HCT116 (cell line): ENCODE measurements around the gene CFAP410. TPM values are rescaled to one million over a fixed set of nuclear protein-coding genes. Genes with fewer than 3 reads are reported as not detected.

Experiments
- ATAC-seq: fragments of 200-7000 bp; cut with Tn5 transposase; 2 replicates; pipeline ENCODE4 v1.9.1; 2020; ENCODE audit warnings: mild to moderate bottlenecking, moderate library complexity
- BruUV-seq: library from RNA; stranded (reverse); fragments of 400-500 nt; replicated peaks from 2 replicates; lab custom pipeline; 2021; lab: Mats Ljungman, UMichigan
- CTCF ChIA-PET: fragments of 300-600 bp; sonication (Branson Sonifier 250); formaldehyde crosslinking; loops from one replicate; lab custom pipeline; 2021; ENCODE audit warnings: antibody characterized with exemption; lab: Charles Lee
- POLR2A ChIA-PET: fragments of 300-600, 350-600 bp; sonication (Branson Sonifier 250); formaldehyde crosslinking; loops from one replicate; lab custom pipeline; 2021; ENCODE audit warnings: antibody characterized with exemption; lab: Charles Lee
- RAD21 ChIA-PET, 2 experiments: fragments of 300-600 bp; sonication (Branson Sonifier 250); formaldehyde crosslinking; loops; one replicate each; lab custom pipeline; 2023; ENCODE audit warnings: low total read pairs in 2 of 2; ENCODE audit not compliant: uncharacterized antibody in 2 of 2, unreplicated experiment in 2 of 2, low non-redundant PET in 1 of 2; lab: Charles Lee
- DNase-seq: peaks from one replicate; pipeline ENCODE4 v3.0.0-alpha.2; 2010; ENCODE audit warnings: low read depth, low spot score
- H2AFZ ChIP-seq: fragments of 200-600 bp; shearing (Covaris generic), sonication (generic); 2 replicates; pipeline ENCODE4 v1.6.1; 2017; ENCODE audit warnings: low read depth, mixed run types, mixed read lengths, antibody characterized with exemption, low read length; ENCODE audit not compliant: poor library complexity, severe bottlenecking
- H3K27ac ChIP-seq: 2 replicates; pipeline ENCODE4 v1.5.1; 2012; ENCODE audit warnings: low read depth, low read length
- H3K27me3 ChIP-seq: fragments of 200-600 bp; sonication (generic); 2 replicates; pipeline ENCODE4 v1.6.1; 2016; ENCODE audit warnings: mixed run types, low read length, mixed read lengths; ENCODE audit not compliant: insufficient read depth
- H3K36me3 ChIP-seq, 2 experiments: fragments of 200-500 bp in 1 of 2; fragments of 200-600 bp in 1 of 2; sonication (Bioruptor generic) in 1 of 2; sonication (generic) in 1 of 2; 2 replicates each; pipeline versions ENCODE4 v1.5.1 to v1.6.1; 2014 to 2016; ENCODE audit warnings: low read length in 2 of 2, inconsistent platforms in 1 of 2, mixed read lengths in 1 of 2, mixed run types in 1 of 2; ENCODE audit not compliant: insufficient read depth in 2 of 2, control insufficient read depth in 1 of 2
- H3K4me1 ChIP-seq, 2 experiments: fragments of 200-600 bp in 1 of 2; sonication (generic) in 1 of 2; 2 replicates each; pipeline versions ENCODE4 v1.5.1 to v1.6.1; 2012 to 2017; ENCODE audit warnings: low read length in 2 of 2, inconsistent platforms in 1 of 2, mild to moderate bottlenecking in 1 of 2, mixed read lengths in 1 of 2, mixed run types in 1 of 2, moderate library complexity in 1 of 2; ENCODE audit not compliant: insufficient read depth in 2 of 2, control insufficient read depth in 1 of 2
- H3K4me2 ChIP-seq: fragments of 200-600 bp; sonication (generic); 2 replicates; pipeline ENCODE4 v1.6.1; 2017; ENCODE audit warnings: mixed run types, low read length, mixed read lengths
- H3K4me3 ChIP-seq, 2 experiments: fragments of 200-600 bp in 1 of 2; sonication (generic) in 1 of 2; replicated peaks in 1 of 2; 2 replicates each; pipeline ENCODE4 v1.5.1; 2011 to 2016; ENCODE audit warnings: low read length in 2 of 2, control low read depth in 1 of 2, low read depth in 1 of 2, mild to moderate bottlenecking in 1 of 2, mixed read lengths in 1 of 2, mixed run types in 1 of 2
- H3K79me2 ChIP-seq: fragments of 200-600 bp; sonication (generic); 2 replicates; pipeline ENCODE4 v1.6.1; 2017; ENCODE audit warnings: mild to moderate bottlenecking, mixed run types, low read length, moderate library complexity, mixed read lengths; ENCODE audit not compliant: insufficient read depth
- H3K9ac ChIP-seq: fragments of 200-600 bp; sonication (generic); 2 replicates; pipeline ENCODE4 v1.6.1; 2016; ENCODE audit warnings: low read length, mixed read lengths
- H3K9me2 ChIP-seq: fragments of 200-600 bp; sonication (generic), shearing (Covaris generic); 2 replicates; pipeline ENCODE4 v1.6.1; 2017; ENCODE audit warnings: mixed run types, mild to moderate bottlenecking, moderate library complexity; ENCODE audit not compliant: insufficient read depth
- H3K9me3 ChIP-seq, 2 experiments: fragments of 200-500 bp in 1 of 2; fragments of 200-600 bp in 1 of 2; sonication (Bioruptor generic) in 1 of 2; sonication (generic) in 1 of 2; 2 replicates each; pipeline ENCODE4 v1.6.1; 2014 to 2017; ENCODE audit warnings: low read length in 2 of 2, mixed read lengths in 2 of 2, inconsistent platforms in 1 of 2, low read depth in 1 of 2, mild to moderate bottlenecking in 1 of 2, mixed run types in 1 of 2, moderate library complexity in 1 of 2; ENCODE audit not compliant: control insufficient read depth in 1 of 2, insufficient read depth in 1 of 2
- H4K20me1 ChIP-seq: fragments of 200-600 bp; sonication (generic), shearing (Covaris generic); 2 replicates; pipeline ENCODE4 v1.6.1; 2017; ENCODE audit warnings: mixed run types, mild to moderate bottlenecking, moderate library complexity; ENCODE audit not compliant: insufficient read depth
- ATF3 ChIP-seq: IDR thresholded peaks from 2 replicates; pipeline ENCODE4 v1.6.1; 2012
- CEBPB ChIP-seq: IDR thresholded peaks from 2 replicates; pipeline ENCODE4 v1.6.1; 2012; ENCODE audit warnings: low read depth
- ELF1 ChIP-seq: IDR thresholded peaks from 2 replicates; pipeline ENCODE4 v1.6.1; 2012; ENCODE audit warnings: low read depth, borderline replicate concordance
- intact Hi-C: fragments of 100-400 bp; cut with micrococcal nuclease; formaldehyde crosslinking; loops from 2 replicates; pipeline ENCODE4 v1.10.0; 2022
- total RNA-seq: library from RNA; stranded (reverse); gene quantifications from one replicate; pipeline ENCODE4 v1.2.1, GENCODE V29; 2021; ENCODE audit not compliant: unreplicated experiment

The CFAP410 gene
- total RNA-seq, 1 experiment from 2014 or later = 15.3 TPM

DNA sequence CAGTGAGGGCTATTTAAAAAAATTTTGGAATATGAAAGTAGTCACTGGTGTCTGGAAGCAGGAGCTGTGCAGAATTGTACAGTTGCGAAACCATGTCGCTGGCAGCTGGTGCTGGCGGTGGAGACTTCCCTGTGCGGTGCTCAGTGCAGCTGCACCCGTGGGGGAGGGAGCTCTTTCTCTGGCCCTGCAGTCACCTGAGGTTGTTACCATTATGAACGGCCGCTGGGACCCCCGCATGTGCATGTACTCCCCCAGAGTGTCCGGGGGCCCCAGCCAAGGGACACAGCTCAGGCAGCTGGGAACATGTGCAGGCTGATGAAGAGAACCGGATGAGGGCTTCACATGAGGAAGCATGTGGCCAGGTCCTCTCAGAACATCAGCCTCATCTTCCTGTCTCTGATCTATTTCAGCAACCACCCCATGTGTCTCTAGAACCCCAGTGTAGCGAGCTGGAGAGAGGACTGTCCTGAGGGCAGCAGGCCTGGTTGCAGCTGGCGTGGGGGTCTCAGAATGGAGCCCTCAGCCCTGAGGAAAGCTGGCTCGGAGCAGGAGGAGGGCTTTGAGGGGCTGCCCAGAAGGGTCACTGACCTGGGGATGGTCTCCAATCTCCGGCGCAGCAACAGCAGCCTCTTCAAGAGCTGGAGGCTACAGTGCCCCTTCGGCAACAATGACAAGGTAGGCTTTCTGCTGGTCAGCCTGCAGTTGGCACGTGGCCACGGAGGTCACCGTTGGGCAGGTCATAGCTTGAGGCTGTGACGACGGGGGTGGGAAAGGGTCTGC is 14.2 kb upstream of the CFAP410 start, which contains the start of gene TRPM2:
Gene TRPM2, plus strand, starts transcription at position 431 of the 780 bp plus-strand sequence. Its CDS starts 80 bp downstream, at position 511.
- no peak for DNase-seq
- intact Hi-C loops = no loop called here
- TF ChIP-seq ATF3 (no peak), ELF1 (no peak), CEBPB (no peak)
- TF ChIP-seq, all 23 proteins: peak for 0
- H3K27me3 ChIP-seq = no peaks in the 10 kb centered on the region
- no peak within 1 kb of the TSS for H2AFZ ChIP-seq
- no peak within 1 kb of the TSS for H3K4me2 ChIP-seq
- no peaks in the 10 kb centered on the region for H4K20me1 ChIP-seq
- ATAC-seq = no peak
- RAD21 ChIA-PET = no interaction called here
- H3K4me3 ChIP-seq = no peak within 1 kb of the TSS
- POLR2A ChIA-PET = no interaction called here
- no peaks in the 10 kb centered on the region for H3K4me1 ChIP-seq
- H3K9me3 ChIP-seq = no peaks in the 10 kb centered on the region
- no peaks in the 10 kb centered on the region for H3K9me2 ChIP-seq
- BruUV-seq = no TSS peak
- no peaks in the 10 kb centered on the region for H3K36me3 ChIP-seq
- H3K27ac ChIP-seq = no peak within 1 kb of the TSS
- CTCF ChIA-PET = no interaction called here
- H3K9ac ChIP-seq = no peak within 1 kb of the TSS
- no peaks in the 10 kb centered on the region for H3K79me2 ChIP-seq

- Histone ChIP-seq H3K9me2 (no peaks in the 10 kb centered on the region), H3K79me2 (no peaks in the 10 kb centered on the region), H3K9ac (no peak overlapping the region), H3K27me3 (no peaks in the 10 kb centered on the region), H3K4me1 (no peaks in the 10 kb centered on the region), H3K4me2 (no peak overlapping the region), H3K27ac (no peak overlapping the region), H3K36me3 (no peaks in the 10 kb centered on the region), H4K20me1 (no peaks in the 10 kb centered on the region), H2AFZ (no peak overlapping the region), H3K4me3 (no peak overlapping the region), H3K9me3 (no peaks in the 10 kb centered on the region)
- POLR2A ChIA-PET = no interaction called here
- intact Hi-C loops = no loop called here
- no peak for DNase-seq
- TF ChIP-seq ELF1 = no peak
- no TSS peak for BruUV-seq
- no peak for ATAC-seq
- CTCF ChIA-PET = no interaction called here
- RAD21 ChIA-PET = no interaction called here
These were observed 13.2 kb upstream of the CFAP410 start for GRCh38 chr21:44352253-44352860.
